HCT116 (cell line): Measurements from ENCODE around the gene ADGRV1. TPM values are rescaled to one million over a fixed set of nuclear protein-coding genes. Genes with fewer than 3 reads are reported as not detected.

ENCODE experiments used
- ATAC-seq: fragments of 200-7000 bp; cut with Tn5 transposase; 2 replicates; pipeline ENCODE4 v1.9.1; 2020; ENCODE audit warnings: mild to moderate bottlenecking, moderate library complexity
- BruUV-seq: library from RNA; stranded (reverse); fragments of 400-500 nt; replicated peaks from 2 replicates; lab custom pipeline; 2021; lab: Mats Ljungman, UMichigan
- CTCF ChIA-PET: fragments of 300-600 bp; sonication (Branson Sonifier 250); formaldehyde crosslinking; loops from one replicate; lab custom pipeline; 2021; ENCODE audit warnings: antibody characterized with exemption; lab: Charles Lee
- POLR2A ChIA-PET: fragments of 300-600, 350-600 bp; sonication (Branson Sonifier 250); formaldehyde crosslinking; loops from one replicate; lab custom pipeline; 2021; ENCODE audit warnings: antibody characterized with exemption; lab: Charles Lee
- RAD21 ChIA-PET, 2 experiments: fragments of 300-600 bp; sonication (Branson Sonifier 250); formaldehyde crosslinking; loops; one replicate each; lab custom pipeline; 2023; ENCODE audit warnings: low total read pairs in 2 of 2; ENCODE audit not compliant: uncharacterized antibody in 2 of 2, unreplicated experiment in 2 of 2, low non-redundant PET in 1 of 2; lab: Charles Lee
- DNase-seq: peaks from one replicate; pipeline ENCODE4 v3.0.0-alpha.2; 2010; ENCODE audit warnings: low read depth, low spot score
- H2AFZ ChIP-seq: fragments of 200-600 bp; shearing (Covaris generic), sonication (generic); 2 replicates; pipeline ENCODE4 v1.6.1; 2017; ENCODE audit warnings: low read depth, mixed run types, mixed read lengths, antibody characterized with exemption, low read length; ENCODE audit not compliant: poor library complexity, severe bottlenecking
- H3K27ac ChIP-seq: 2 replicates; pipeline ENCODE4 v1.5.1; 2012; ENCODE audit warnings: low read depth, low read length
- H3K27me3 ChIP-seq: fragments of 200-600 bp; sonication (generic); 2 replicates; pipeline ENCODE4 v1.6.1; 2016; ENCODE audit warnings: mixed run types, low read length, mixed read lengths; ENCODE audit not compliant: insufficient read depth
- H3K36me3 ChIP-seq, 2 experiments: fragments of 200-500 bp in 1 of 2; fragments of 200-600 bp in 1 of 2; sonication (Bioruptor generic) in 1 of 2; sonication (generic) in 1 of 2; 2 replicates each; pipeline versions ENCODE4 v1.5.1 to v1.6.1; 2014 to 2016; ENCODE audit warnings: low read length in 2 of 2, inconsistent platforms in 1 of 2, mixed read lengths in 1 of 2, mixed run types in 1 of 2; ENCODE audit not compliant: insufficient read depth in 2 of 2, control insufficient read depth in 1 of 2
- H3K4me1 ChIP-seq, 2 experiments: fragments of 200-600 bp in 1 of 2; sonication (generic) in 1 of 2; 2 replicates each; pipeline versions ENCODE4 v1.5.1 to v1.6.1; 2012 to 2017; ENCODE audit warnings: low read length in 2 of 2, inconsistent platforms in 1 of 2, mild to moderate bottlenecking in 1 of 2, mixed read lengths in 1 of 2, mixed run types in 1 of 2, moderate library complexity in 1 of 2; ENCODE audit not compliant: insufficient read depth in 2 of 2, control insufficient read depth in 1 of 2
- H3K4me2 ChIP-seq: fragments of 200-600 bp; sonication (generic); 2 replicates; pipeline ENCODE4 v1.6.1; 2017; ENCODE audit warnings: mixed run types, low read length, mixed read lengths
- H3K4me3 ChIP-seq, 2 experiments: fragments of 200-600 bp in 1 of 2; sonication (generic) in 1 of 2; replicated peaks in 1 of 2; 2 replicates each; pipeline ENCODE4 v1.5.1; 2011 to 2016; ENCODE audit warnings: low read length in 2 of 2, control low read depth in 1 of 2, low read depth in 1 of 2, mild to moderate bottlenecking in 1 of 2, mixed read lengths in 1 of 2, mixed run types in 1 of 2
- H3K79me2 ChIP-seq: fragments of 200-600 bp; sonication (generic); 2 replicates; pipeline ENCODE4 v1.6.1; 2017; ENCODE audit warnings: mild to moderate bottlenecking, mixed run types, low read length, moderate library complexity, mixed read lengths; ENCODE audit not compliant: insufficient read depth
- H3K9ac ChIP-seq: fragments of 200-600 bp; sonication (generic); 2 replicates; pipeline ENCODE4 v1.6.1; 2016; ENCODE audit warnings: low read length, mixed read lengths
- H3K9me2 ChIP-seq: fragments of 200-600 bp; sonication (generic), shearing (Covaris generic); 2 replicates; pipeline ENCODE4 v1.6.1; 2017; ENCODE audit warnings: mixed run types, mild to moderate bottlenecking, moderate library complexity; ENCODE audit not compliant: insufficient read depth
- H3K9me3 ChIP-seq, 2 experiments: fragments of 200-500 bp in 1 of 2; fragments of 200-600 bp in 1 of 2; sonication (Bioruptor generic) in 1 of 2; sonication (generic) in 1 of 2; 2 replicates each; pipeline ENCODE4 v1.6.1; 2014 to 2017; ENCODE audit warnings: low read length in 2 of 2, mixed read lengths in 2 of 2, inconsistent platforms in 1 of 2, low read depth in 1 of 2, mild to moderate bottlenecking in 1 of 2, mixed run types in 1 of 2, moderate library complexity in 1 of 2; ENCODE audit not compliant: control insufficient read depth in 1 of 2, insufficient read depth in 1 of 2
- H4K20me1 ChIP-seq: fragments of 200-600 bp; sonication (generic), shearing (Covaris generic); 2 replicates; pipeline ENCODE4 v1.6.1; 2017; ENCODE audit warnings: mixed run types, mild to moderate bottlenecking, moderate library complexity; ENCODE audit not compliant: insufficient read depth
- ATF3 ChIP-seq: IDR thresholded peaks from 2 replicates; pipeline ENCODE4 v1.6.1; 2012
- CBX3 ChIP-seq: IDR thresholded peaks from 2 replicates; pipeline ENCODE4 v1.6.1; 2012; ENCODE audit warnings: low read depth
- CEBPB ChIP-seq: IDR thresholded peaks from 2 replicates; pipeline ENCODE4 v1.6.1; 2012; ENCODE audit warnings: low read depth
- CTCF ChIP-seq, 3 experiments: fragments of 200-600 bp in 1 of 3; sonication (generic) in 1 of 3; IDR thresholded peaks in 2 of 3; conservative IDR thresholded peaks in 1 of 3; 2 replicates each; pipeline ENCODE4 v1.5.1; 2012 to 2017; ENCODE audit warnings: low read depth in 2 of 3, low read length in 2 of 3, antibody characterized with exemption in 1 of 3, borderline replicate concordance in 1 of 3, control low read depth in 1 of 3, mild to moderate bottlenecking in 1 of 3, mixed read lengths in 1 of 3, mixed run types in 1 of 3, moderate library complexity in 1 of 3; ENCODE audit not compliant: insufficient read depth in 1 of 3
- EGR1 ChIP-seq: IDR thresholded peaks from 2 replicates; pipeline ENCODE4 v1.6.1; 2012; ENCODE audit warnings: low read depth
- EZH2 ChIP-seq: fragments of 200-600 bp; sonication (generic); IDR thresholded peaks from 2 replicates; pipeline ENCODE4 v1.6.1; 2017; ENCODE audit warnings: antibody characterized with exemption, mixed run types
- EZH2phosphoT487 ChIP-seq: fragments of 200-600 bp; IDR thresholded peaks from 2 replicates; pipeline ENCODE4 v1.6.1; 2018; ENCODE audit warnings: antibody characterized with exemption, borderline replicate concordance
- FOSL1 ChIP-seq: IDR thresholded peaks from 2 replicates; pipeline ENCODE4 v1.6.1; 2012; ENCODE audit warnings: low read depth
- JUND ChIP-seq: IDR thresholded peaks from 2 replicates; pipeline ENCODE4 v1.6.1; 2012
- POLR2A ChIP-seq: IDR thresholded peaks from 2 replicates; pipeline ENCODE4 v1.7.0; 2011; ENCODE audit warnings: borderline replicate concordance; ENCODE audit not compliant: insufficient read depth, insufficient read length; ENCODE audit errors: extremely low read depth
- POLR2AphosphoS5 ChIP-seq: IDR thresholded peaks from 2 replicates; pipeline ENCODE4 v1.6.1; 2011; ENCODE audit warnings: mild to moderate bottlenecking, low read depth, low read length, moderate library complexity
- SIN3A ChIP-seq: IDR thresholded peaks from 2 replicates; pipeline ENCODE4 v1.6.1; 2012; ENCODE audit warnings: low read depth
- SP1 ChIP-seq: IDR thresholded peaks from 2 replicates; pipeline ENCODE4 v1.6.1; 2012; ENCODE audit warnings: low read depth
- TCF7L2 ChIP-seq: IDR thresholded peaks from 2 replicates; pipeline ENCODE4 v1.7.0; 2011; ENCODE audit warnings: borderline replicate concordance, inconsistent platforms; ENCODE audit not compliant: insufficient read depth, insufficient read length; ENCODE audit errors: extremely low read depth
- YY1 ChIP-seq: IDR thresholded peaks from 2 replicates; pipeline ENCODE4 v1.6.1; 2011; ENCODE audit warnings: low read length, low read depth, moderate library complexity, mild to moderate bottlenecking; ENCODE audit not compliant: insufficient replicate concordance; ENCODE audit errors: extremely low read depth
- ZBTB33 ChIP-seq: IDR thresholded peaks from 2 replicates; pipeline ENCODE4 v1.6.1; 2011; ENCODE audit warnings: mild to moderate bottlenecking, low read length, moderate library complexity; ENCODE audit not compliant: insufficient replicate concordance; ENCODE audit errors: extremely low read depth
- ZNF274 ChIP-seq: fragments of 200-500 bp; sonication (Bioruptor generic); IDR thresholded peaks from 2 replicates; pipeline ENCODE4 v1.6.1; 2014; ENCODE audit warnings: mild to moderate bottlenecking, low read depth, low read length, inconsistent platforms
- intact Hi-C: fragments of 100-400 bp; cut with micrococcal nuclease; formaldehyde crosslinking; loops from 2 replicates; pipeline ENCODE4 v1.10.0; 2022
- total RNA-seq: library from RNA; stranded (reverse); gene quantifications from one replicate; pipeline ENCODE4 v1.2.1, GENCODE V29; 2021; ENCODE audit not compliant: unreplicated experiment

Gene ADGRV1
- total RNA-seq, 1 experiment from 2014 or later: 6.0 TPM

GRCh38 chr5:91179018-91179417 lies 620.4 kb downstream of the ADGRV1 start:
- Histone ChIP-seq H2AFZ (no peak overlapping the region), H3K4me2 (no peak overlapping the region), H3K9me2 (no peaks in the 10 kb centered on the region), H3K36me3 (no peaks in the 10 kb centered on the region), H3K4me3 (no peak overlapping the region), H3K27me3 (no peaks in the 10 kb centered on the region), H4K20me1 (no peaks in the 10 kb centered on the region), H3K9ac (no peak overlapping the region), H3K9me3 (no peaks in the 10 kb centered on the region), H3K4me1 (peaks cover 0 to 7% of the 10 kb centered on the region in 2 experiments; a peak in 2 of 4 replicates), H3K79me2 (no peaks in the 10 kb centered on the region), H3K27ac (no peak overlapping the region)
- RAD21 ChIA-PET: no interaction called here
- CTCF ChIA-PET: no interaction called here
- intact Hi-C loops: no loop called here
- POLR2A ChIA-PET: no interaction called here
- no TSS peak for BruUV-seq
- no peak for DNase-seq
- TF ChIP-seq POLR2A (no peak), SP1 (no peak), SIN3A (no peak), CTCF (IDR thresholded peaks at IDR 0.05 in 2 of 3, conservative IDR thresholded peaks at IDR 0.05 in 1 of 3; ENCODE audit: borderline replicate concordance in 1 of 3, insufficient read depth in 1 of 3, low read depth in 2 of 3, low read length in 2 of 3) (no peak), POLR2AphosphoS5 (no peak), CBX3 (no peak), TCF7L2 (no peak), JUND (no peak), YY1 (no peak), FOSL1 (no peak), EGR1 (no peak), ZNF274 (no peak), ZBTB33 (no peak), ATF3 (no peak), EZH2 (no peak), EZH2phosphoT487 (no peak), CEBPB (no peak)
- no peak for ATAC-seq
